Stimulated activated CD8-positive, alpha-beta memory T cell treated with anti-CD3 and anti-CD28 coated beads, Interleukin-4, amount 100 ng/mL, for 1 hour (primary cell): ENCODE results near the gene DLGAP1.
"Not testable (repeated sequence)": the region's sequence is repeated elsewhere in the genome, so short reads cannot be mapped to it uniquely, and the experiment has no call there.

ENCODE experiments used
- DNase-seq, 2 donors: peaks; one replicate each; pipeline ENCODE4 v3.0.0-alpha.2; 2020; ENCODE audit warnings: low read depth in 2 of 2, low spot score in 1 of 2

The DLGAP1 gene

DNA sequence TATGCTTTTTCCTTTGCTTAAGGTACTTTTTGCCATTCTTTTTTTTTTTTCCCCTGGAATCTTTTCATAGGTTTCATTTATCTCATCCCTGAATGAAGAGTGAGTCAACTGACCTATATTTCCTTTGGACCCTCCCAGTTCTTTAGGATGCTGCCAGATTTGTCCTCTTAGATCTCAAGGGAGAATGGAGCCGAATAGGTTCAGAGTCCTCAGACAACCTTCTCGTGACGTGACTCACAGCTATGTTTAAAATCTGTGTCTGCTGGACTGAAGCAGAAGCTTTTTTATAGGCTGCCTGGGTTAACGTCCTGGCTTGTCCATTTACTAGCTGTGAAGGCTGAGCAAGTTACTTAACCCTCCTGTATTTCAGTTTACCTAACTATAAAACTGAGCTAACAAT is 358.6 kb downstream of the DLGAP1 start:
- DNase-seq: no peak

- no peak for DNase-seq
Observed at GRCh38 chr18:4093676-4094075, 361.4 kb downstream of the DLGAP1 start.

DNA sequence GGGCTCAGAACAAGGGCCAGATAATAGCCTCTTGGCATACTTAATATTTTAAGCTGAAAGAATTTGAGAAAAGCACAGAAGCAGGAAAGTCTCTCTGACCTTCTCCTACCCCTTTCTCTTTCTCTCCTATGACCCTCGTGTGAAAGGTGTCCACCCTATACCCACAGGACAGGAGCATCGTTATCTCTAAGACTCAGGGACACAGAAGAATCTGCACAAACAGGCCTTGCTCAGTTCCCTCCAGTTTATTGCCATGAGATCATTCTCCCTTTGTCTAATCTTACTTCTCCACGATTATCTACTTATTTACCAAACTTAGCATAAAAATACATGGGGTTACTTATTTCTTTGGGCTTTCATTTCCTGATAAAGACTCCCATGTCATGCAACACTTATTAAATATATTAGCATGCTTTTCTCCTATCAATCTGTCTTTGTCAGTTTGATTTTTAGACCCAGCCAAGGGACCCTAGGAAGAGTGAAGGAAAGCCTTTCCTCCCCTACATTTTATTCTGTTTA is 370.7 kb downstream of the DLGAP1 start:
- no peak for DNase-seq

DNA sequence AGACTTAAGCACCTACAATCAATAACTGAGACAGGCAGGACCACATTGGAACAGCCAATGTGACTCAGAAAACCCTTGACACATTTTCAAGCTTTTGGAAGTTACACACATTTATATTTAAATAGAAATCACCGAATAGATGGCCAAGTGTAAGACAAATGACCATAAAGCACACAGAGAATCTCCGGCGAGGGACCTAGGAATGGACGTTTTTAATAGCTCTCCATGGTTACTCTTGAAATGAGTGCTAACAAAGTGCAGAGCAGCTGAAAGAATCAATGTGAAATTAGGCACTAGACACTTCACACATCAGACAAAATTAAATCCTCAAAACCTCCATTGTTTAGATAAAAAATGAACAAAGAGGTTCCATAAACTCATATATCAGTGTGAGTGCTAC is 376.9 kb downstream of the DLGAP1 start:
- DNase-seq: no peak

DNA sequence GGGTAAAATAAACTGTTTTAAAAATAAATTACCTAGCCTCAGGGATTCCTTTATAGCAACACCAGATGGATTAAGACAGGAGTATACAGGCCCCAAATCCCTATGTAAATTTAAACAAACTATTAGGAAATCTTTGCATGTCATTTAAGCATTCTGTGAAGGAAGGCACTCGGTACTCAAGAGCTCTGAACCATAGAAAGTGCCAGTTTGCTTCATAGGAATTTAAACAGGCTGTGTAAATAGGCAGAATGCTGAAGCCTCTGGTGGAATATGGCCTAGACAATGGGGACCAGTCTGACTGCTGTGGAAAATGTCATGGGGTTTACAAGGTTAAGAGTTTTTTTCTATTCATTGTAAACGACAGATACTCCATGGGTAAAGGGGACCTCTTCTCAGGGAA is 377.4 kb downstream of the DLGAP1 start:
- no peak for DNase-seq

DNA sequence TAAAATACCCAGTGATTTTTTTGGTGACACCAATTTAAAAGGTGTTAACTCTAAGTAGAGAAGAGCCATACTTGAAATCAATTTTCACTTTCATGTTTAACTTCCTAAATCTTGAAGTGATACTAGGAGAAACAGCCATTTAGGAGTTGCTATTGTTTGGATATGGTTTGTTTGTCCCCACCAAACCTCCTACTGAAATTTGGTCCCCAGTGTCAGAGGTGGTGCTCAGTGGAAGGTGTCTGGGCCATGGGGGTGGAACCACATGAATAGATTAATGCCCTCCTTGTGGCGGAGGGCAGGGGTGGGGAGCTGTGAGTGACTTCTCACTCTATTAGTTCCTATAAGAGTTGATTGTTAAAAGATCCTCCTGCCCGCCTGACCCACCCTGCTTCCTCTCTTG is 377.9 kb downstream of the DLGAP1 start:
- DNase-seq: no peak

- DNase-seq: no peak
Observed at GRCh38 chr18:4074647-4075046, 380.5 kb downstream of the DLGAP1 start.

GRCh38 chr18:4069183-4069582 is 385.9 kb downstream of the DLGAP1 start:
- no peak for DNase-seq

DNA sequence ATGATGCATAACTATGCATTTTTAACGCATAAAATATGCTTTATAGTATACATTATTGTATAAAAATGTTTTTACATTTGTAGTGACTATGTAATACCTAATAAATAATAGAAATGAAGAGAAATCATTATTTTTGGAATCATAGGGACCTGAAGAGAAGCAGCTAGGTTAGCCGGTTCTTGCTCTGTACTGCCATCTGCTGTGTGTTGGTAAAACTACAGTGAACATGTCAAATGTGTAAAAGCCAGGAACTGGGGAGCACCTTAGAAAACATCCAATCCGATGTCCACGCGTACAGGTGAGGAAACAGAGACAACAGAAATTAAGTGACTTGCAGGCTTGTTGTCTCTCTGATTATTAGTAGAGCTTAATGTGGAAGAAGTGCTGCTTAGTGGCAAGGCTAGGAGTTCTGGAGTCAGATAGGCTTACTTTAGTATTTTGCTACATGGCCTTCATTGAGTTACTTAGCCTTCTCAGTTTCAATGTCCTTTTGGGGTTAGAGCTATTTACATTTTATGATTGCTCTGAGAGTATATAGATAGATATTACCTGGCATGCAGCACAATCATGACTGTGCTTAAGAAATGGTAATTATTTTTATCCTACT is 386.5 kb downstream of the DLGAP1 start:
- no peak for DNase-seq

- DNase-seq: no peak
Observed at GRCh38 chr18:4063545-4063944, 391.6 kb downstream of the DLGAP1 start.

GRCh38 chr18:4060427-4061281 is 394.5 kb downstream of the DLGAP1 start:
- no peak for DNase-seq

GRCh38 chr18:4058179-4058578 is 396.9 kb downstream of the DLGAP1 start:
- no peak for DNase-seq

GRCh38 chr18:4040391-4041092 is 414.6 kb downstream of the DLGAP1 start:
- DNase-seq: no peak

DNA sequence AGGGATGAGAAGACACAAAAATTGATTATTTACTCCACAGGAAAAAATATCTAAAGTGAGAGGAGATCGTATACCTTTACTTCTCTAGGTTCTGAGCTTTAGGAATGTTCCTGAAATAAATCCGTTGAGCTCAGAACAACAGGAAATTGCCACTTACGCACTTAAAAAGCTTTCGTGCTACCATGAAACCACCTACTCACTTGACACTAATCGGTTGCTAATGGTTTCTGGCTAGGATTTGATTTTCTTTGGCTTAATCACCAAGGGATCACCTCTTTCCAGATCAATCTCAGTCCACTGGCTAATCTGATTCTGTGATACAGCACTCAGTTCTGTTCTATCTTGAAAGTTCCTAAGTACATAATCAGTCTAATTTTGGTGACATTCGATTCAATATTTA is 419.6 kb downstream of the DLGAP1 start:
- DNase-seq: no peak

DNA sequence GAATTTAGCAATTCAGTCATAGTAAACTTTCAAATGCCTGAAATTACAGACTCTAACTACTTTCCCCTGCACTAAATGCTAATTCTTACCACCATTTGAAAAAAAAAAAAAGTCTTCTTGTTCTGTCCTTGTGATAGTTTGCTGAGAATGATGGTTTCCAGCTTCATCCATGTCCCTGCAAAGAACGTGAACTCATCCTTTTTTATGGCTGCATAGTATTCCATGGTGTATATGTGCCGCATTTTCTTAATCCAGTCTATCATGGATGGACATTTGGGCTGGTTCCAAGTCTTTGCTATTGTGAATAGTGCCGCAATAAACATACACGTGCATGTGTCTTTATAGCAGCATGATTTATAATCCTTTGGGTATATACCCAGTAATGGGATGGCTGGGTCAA is 420.3 kb downstream of the DLGAP1 start:
- not testable (repeated sequence) for DNase-seq

DNA sequence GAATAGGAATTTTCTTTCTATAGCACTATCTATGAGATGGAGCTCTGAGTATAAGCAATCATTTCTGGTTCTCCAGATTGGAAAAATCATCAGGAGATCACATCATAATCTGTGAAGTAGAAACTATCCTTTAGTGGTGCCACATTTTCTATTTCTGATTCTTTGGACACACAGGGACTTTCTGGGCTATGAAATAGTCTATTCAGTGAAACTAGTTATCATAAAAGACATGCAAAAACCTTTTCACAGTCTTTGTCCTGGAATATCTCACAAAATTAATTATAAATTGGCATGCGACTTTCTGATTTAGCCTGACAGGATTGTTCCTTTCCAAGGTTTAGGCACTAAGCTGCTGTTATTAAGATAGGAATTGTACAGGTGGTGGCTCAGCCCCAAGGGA is 428.6 kb downstream of the DLGAP1 start:
- DNase-seq: no peak

DNA sequence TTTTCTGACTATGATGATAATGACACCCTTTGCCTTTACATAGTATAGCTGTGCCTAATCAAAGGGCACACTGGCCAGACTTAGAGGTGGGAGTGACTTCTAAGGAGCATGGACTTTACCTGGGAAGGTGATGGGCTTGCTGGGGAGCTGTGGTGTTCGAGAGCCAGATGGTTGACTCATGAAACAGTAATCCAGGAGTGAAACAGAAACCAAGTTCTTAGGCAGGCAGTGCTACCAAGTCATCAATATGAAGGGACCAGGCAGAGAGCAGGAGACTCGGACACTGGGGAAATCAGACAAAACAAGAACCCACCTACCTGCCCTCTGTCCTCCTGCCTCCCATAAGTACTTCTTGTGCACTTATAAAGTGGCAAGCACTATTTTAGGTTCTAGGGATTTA is 430.4 kb downstream of the DLGAP1 start:
- DNase-seq: no peak

DNA sequence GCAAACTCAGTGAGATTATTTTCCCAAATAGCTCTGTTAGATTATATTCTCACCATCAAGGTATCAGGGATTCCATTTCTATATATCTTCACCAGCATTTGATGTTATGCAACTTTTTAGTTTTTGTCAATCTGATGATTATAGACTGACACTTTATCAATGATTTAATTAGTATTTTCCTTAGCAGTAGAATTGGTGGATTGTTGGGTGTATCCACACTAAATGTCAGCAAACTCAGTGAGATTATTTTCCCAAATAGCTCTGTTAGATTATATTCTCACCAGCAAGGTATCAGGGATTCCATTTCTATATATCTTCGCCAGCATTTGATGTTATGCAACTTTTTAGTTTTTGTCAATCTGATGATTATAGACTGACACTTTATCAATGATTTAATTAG is 432.4 kb downstream of the DLGAP1 start:
- not testable (repeated sequence) for DNase-seq

- no peak for DNase-seq
Observed at GRCh38 chr18:4020026-4020425, 435.1 kb downstream of the DLGAP1 start.

DNA sequence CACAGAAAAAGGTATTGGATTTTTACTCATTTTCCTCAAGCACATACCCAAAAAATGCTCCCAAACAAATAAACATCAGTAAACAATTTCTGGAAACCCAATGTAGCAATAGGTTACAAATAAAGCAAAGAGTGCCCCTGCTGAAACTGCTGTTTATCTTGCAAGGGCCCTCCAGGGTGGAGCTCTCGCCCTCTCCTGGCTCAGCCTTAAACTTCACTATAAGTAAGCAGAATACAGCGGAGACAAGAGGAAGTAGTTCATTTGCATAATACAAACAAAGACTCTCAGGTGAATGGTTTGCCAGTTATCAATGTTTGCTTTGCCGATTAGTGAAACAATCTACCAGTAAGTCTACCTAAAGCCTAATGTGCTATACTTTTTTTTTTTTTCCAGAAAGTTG is 437.6 kb downstream of the DLGAP1 start:
- no peak for DNase-seq

GRCh38 chr18:4016391-4017049 is 438.6 kb downstream of the DLGAP1 start:
- DNase-seq: no peak
